GM20431 (cell line): ENCODE measurements around the gene SPON1.
"Not testable (repeated sequence)": the region's sequence is repeated elsewhere in the genome, so short reads cannot be mapped to it uniquely, and the experiment has no call there.

Source experiments
- in situ Hi-C: fragments of 300-500 bp; cut with MseI, MboI; formaldehyde crosslinking; loops from one replicate; pipeline ENCODE4 v1.15.0; 2020; ENCODE audit warnings: low sequenced_read_pairs; ENCODE audit not compliant: unreplicated experiment

The SPON1 gene

GRCh38 chr11:14223636-14224288 is 261.2 kb downstream of the SPON1 start:
- in situ Hi-C loops = no loop called here

GRCh38 chr11:14224395-14224794 is 261.9 kb downstream of the SPON1 start:
- in situ Hi-C loops = no loop called here

GRCh38 chr11:14225666-14226065 is 263.1 kb downstream of the SPON1 start:
- in situ Hi-C loops = loop anchor here (25.0 kb wide), 1 partner anchor 463 kb away; no protein-coding TSS in a partner anchor

- in situ Hi-C loops = loop anchor here (25.0 kb wide), 1 partner anchor 466 kb away; no protein-coding TSS in a partner anchor
These were observed 265.8 kb downstream of the SPON1 start for GRCh38 chr11:14228356-14228755.

- in situ Hi-C loops = loop anchor here (25.0 kb wide), 1 partner anchor 467 kb away; no protein-coding TSS in a partner anchor
These were observed 266.9 kb downstream of the SPON1 start for GRCh38 chr11:14229472-14229871.

- in situ Hi-C loops = loop anchor here (25.0 kb wide), 1 partner anchor 468 kb away; no protein-coding TSS in a partner anchor
These were observed 267.9 kb downstream of the SPON1 start for GRCh38 chr11:14230407-14230806.

GRCh38 chr11:14232652-14233051 is 270.1 kb downstream of the SPON1 start:
- in situ Hi-C loops = loop anchor here (25.0 kb wide), 1 partner anchor 470 kb away; no protein-coding TSS in a partner anchor

GRCh38 chr11:14234446-14234845 is 271.9 kb downstream of the SPON1 start:
- in situ Hi-C loops = loop anchor here (25.0 kb wide), 1 partner anchor 472 kb away; no protein-coding TSS in a partner anchor

- in situ Hi-C loops = loop anchor here (25.0 kb wide), 1 partner anchor 473 kb away; no protein-coding TSS in a partner anchor
These were observed 273.2 kb downstream of the SPON1 start for GRCh38 chr11:14235701-14236100.

- in situ Hi-C loops = loop anchor here (25.0 kb wide), 1 partner anchor 475 kb away; no protein-coding TSS in a partner anchor
These were observed 275.0 kb downstream of the SPON1 start for GRCh38 chr11:14237444-14237961.

- in situ Hi-C loops = loop anchor here (10.0 to 25.0 kb wide), 2 partner anchors 285 to 478 kb away; no protein-coding TSS in a partner anchor
These were observed 277.7 kb downstream of the SPON1 start for GRCh38 chr11:14240221-14240620.

GRCh38 chr11:14240951-14241350 is 278.4 kb downstream of the SPON1 start:
- in situ Hi-C loops = loop anchor here (10.0 to 25.0 kb wide), 2 partner anchors 286 to 479 kb away; no protein-coding TSS in a partner anchor

GRCh38 chr11:14242187-14242586 is 279.7 kb downstream of the SPON1 start:
- in situ Hi-C loops = loop anchor here (10.0 to 25.0 kb wide), 2 partner anchors 287 to 480 kb away; no protein-coding TSS in a partner anchor

GRCh38 chr11:14242733-14243132 is 280.2 kb downstream of the SPON1 start:
- in situ Hi-C loops = loop anchor here (10.0 to 25.0 kb wide), 2 partner anchors 288 to 480 kb away; no protein-coding TSS in a partner anchor

GRCh38 chr11:14244926-14245325 is 282.4 kb downstream of the SPON1 start:
- in situ Hi-C loops = loop anchor here (10.0 to 25.0 kb wide), 2 partner anchors 290 to 483 kb away; no protein-coding TSS in a partner anchor

GRCh38 chr11:14245444-14245843 is 282.9 kb downstream of the SPON1 start:
- in situ Hi-C loops = loop anchor here (10.0 to 25.0 kb wide), 2 partner anchors 291 to 483 kb away; no protein-coding TSS in a partner anchor

GRCh38 chr11:14248580-14248981 is 286.1 kb downstream of the SPON1 start:
- in situ Hi-C loops = loop anchor here (10.0 to 25.0 kb wide), 2 partner anchors 294 to 486 kb away; no protein-coding TSS in a partner anchor

GRCh38 chr11:14249121-14249963 is 286.8 kb downstream of the SPON1 start:
- in situ Hi-C loops = loop anchor here (10.0 to 25.0 kb wide), 2 partner anchors 295 to 487 kb away; no protein-coding TSS in a partner anchor

- in situ Hi-C loops = no loop called here
These were observed 289.2 kb downstream of the SPON1 start for GRCh38 chr11:14251754-14252153.

- in situ Hi-C loops = not testable (repeated sequence)
These were observed 290.0 kb downstream of the SPON1 start for GRCh38 chr11:14252501-14252900.
